ENCODE results near the gene KIF24.
"Not testable (repeated sequence)": the region's sequence is repeated elsewhere in the genome, so short reads cannot be mapped to it uniquely, and the experiment has no call there.

KIF24 gene

DNA sequence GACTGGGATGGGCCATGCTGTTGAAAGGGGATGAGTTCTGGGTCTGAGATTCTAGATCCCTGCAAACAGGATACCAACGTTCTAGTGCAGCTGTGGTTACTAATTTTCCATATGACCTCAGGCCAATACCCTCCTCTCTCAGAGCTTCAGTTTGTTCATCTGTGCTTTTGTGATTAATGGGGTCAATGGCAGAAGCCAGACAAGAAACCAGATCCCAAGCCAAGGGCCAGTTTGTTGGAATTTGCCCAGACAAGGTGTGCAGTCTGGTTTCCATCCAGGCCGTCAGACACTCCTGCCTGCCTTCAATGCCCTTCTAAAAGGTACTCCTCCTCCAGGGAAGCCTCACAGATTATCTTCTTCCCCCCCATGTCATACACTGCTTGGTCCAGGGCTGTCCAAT lies 36.2 kb upstream of the KIF24 start:
- Histone ChIP-seq H3K23ac (ENCODE audit: low read length) (no peak overlapping the region), H2BK12ac (ENCODE audit: low read length) (peak overlapping the region; percentile 62), H3K9me3 (ENCODE audit: insufficient read depth, low read depth, low read length) (peaks cover 9% of the 10 kb centered on the region), H3K27me3 (ENCODE audit: insufficient read depth, low read length) (no peaks in the 10 kb centered on the region), H2BK120ac (ENCODE audit: insufficient read depth, low read length, poor library complexity) (no peak overlapping the region), H3K27ac (ENCODE audit: low read depth, low read length) (peak overlapping the region; percentile 78), H3K4me3 (ENCODE audit: low read depth, low read length) (no peak overlapping the region), H3K79me1 (ENCODE audit: low read length) (peaks cover 15% of the 10 kb centered on the region), H3K36me3 (ENCODE audit: control insufficient read depth in 1 of 2, insufficient read depth in 2 of 2, low read length in 2 of 2) (peaks cover 11 to 18% of the 10 kb centered on the region in 2 experiments), H4K12ac (ENCODE audit: low read depth, low read length) (no peak overlapping the region), H4K8ac (ENCODE audit: low read depth, low read length) (no peak overlapping the region), H4K91ac (ENCODE audit: low read depth, low read length) (no peak overlapping the region), H3K9ac (ENCODE audit: low read length) (no peak overlapping the region), H3K4me2 (ENCODE audit: low read length) (no peak overlapping the region), H3K79me2 (ENCODE audit: control insufficient read depth, insufficient read depth, low read length, poor library complexity) (no peaks in the 10 kb centered on the region), H3K18ac (ENCODE audit: low read length) (no peak overlapping the region), H3K4me1 (ENCODE audit: control insufficient read depth in 1 of 2, insufficient read depth in 2 of 2, low read length in 2 of 2) (peaks cover 20 to 21% of the 10 kb centered on the region in 2 experiments), H2AFZ (ENCODE audit: insufficient read depth, low read length, poor library complexity) (no peak overlapping the region), H3K4ac (ENCODE audit: low read depth, low read length) (no peak overlapping the region), H3K14ac (ENCODE audit: low read length) (no peak overlapping the region), H2AK5ac (ENCODE audit: low read length) (no peak overlapping the region), H2BK5ac (ENCODE audit: low read depth, low read length, poor library complexity) (no peak overlapping the region)
- WGBS (ENCODE audit: extremely low coverage, insufficient coverage, insufficient read length), result no CpG with 5 or more reads among the region's 2 CpGs
- DNase-seq, result no peak

GRCh38 chr9:34363619-34364351 lies 34.7 kb upstream of the KIF24 start:
- Histone ChIP-seq H3K4me2 (ENCODE audit: low read length) (no peak overlapping the region), H3K4ac (ENCODE audit: low read depth, low read length) (no peak overlapping the region), H3K27ac (ENCODE audit: low read depth, low read length) (peak overlapping the region; percentile 78), H3K14ac (ENCODE audit: low read length) (peak overlapping the region; percentile 41), H2BK120ac (ENCODE audit: insufficient read depth, low read length, poor library complexity) (peak overlapping the region; percentile 64), H3K79me1 (ENCODE audit: low read length) (peaks cover 15% of the 10 kb centered on the region), H3K9me3 (ENCODE audit: insufficient read depth, low read depth, low read length) (peaks cover 7% of the 10 kb centered on the region), H3K36me3 (ENCODE audit: control insufficient read depth in 1 of 2, insufficient read depth in 2 of 2, low read length in 2 of 2) (peaks cover 4 to 6% of the 10 kb centered on the region in 2 experiments), H2BK12ac (ENCODE audit: low read length) (peak overlapping the region; percentile 42), H2AFZ (ENCODE audit: insufficient read depth, low read length, poor library complexity) (no peak overlapping the region), H4K12ac (ENCODE audit: low read depth, low read length) (no peak overlapping the region), H3K18ac (ENCODE audit: low read length) (no peak overlapping the region), H3K23ac (ENCODE audit: low read length) (no peak overlapping the region), H3K4me1 (ENCODE audit: control insufficient read depth in 1 of 2, insufficient read depth in 2 of 2, low read length in 2 of 2) (peaks cover 20 to 21% of the 10 kb centered on the region in 2 experiments), H2AK5ac (ENCODE audit: low read length) (peak overlapping the region; percentile 68), H3K27me3 (ENCODE audit: insufficient read depth, low read length) (no peaks in the 10 kb centered on the region), H3K9ac (ENCODE audit: low read length) (no peak overlapping the region), H2BK5ac (ENCODE audit: low read depth, low read length, poor library complexity) (peak overlapping the region; percentile 62), H4K91ac (ENCODE audit: low read depth, low read length) (peak overlapping the region; percentile 70), H3K4me3 (ENCODE audit: low read depth, low read length) (no peak overlapping the region), H4K8ac (ENCODE audit: low read depth, low read length) (no peak overlapping the region), H3K79me2 (ENCODE audit: control insufficient read depth, insufficient read depth, low read length, poor library complexity) (no peaks in the 10 kb centered on the region)
- no peak for DNase-seq
- WGBS (ENCODE audit: extremely low coverage, insufficient coverage, insufficient read length), result no CpG with 5 or more reads among the region's 13 CpGs

DNA sequence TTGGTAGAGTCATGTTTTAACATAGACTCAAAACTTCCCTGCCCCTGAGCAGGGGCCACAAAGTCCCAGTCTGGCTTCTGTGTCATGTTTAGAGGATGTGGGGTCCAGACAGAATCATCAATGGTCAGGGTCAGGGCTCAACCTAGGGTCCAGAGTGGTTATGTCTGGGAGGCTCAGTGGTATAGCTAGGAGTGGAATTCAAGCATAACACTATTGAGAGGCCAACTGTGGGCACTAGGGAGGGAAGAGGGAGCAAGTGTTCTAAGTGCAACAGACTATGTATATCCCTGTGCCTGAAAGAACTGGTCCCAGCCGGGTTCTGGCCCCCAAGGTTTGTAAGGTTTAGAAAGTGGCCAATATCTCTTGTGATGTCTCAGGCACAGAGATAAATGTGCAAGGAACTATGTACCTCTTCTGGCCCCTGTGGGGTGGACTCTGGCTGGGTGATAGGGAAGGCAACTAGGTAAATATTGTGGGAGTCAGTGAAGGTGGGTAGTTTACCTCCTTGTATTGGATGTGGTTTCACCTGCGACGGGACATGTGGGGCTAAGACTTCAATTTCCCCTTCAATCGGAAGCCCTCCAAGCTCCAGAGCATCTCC lies 33.6 kb upstream of the KIF24 start:
- H3K79me1 ChIP-seq (ENCODE audit: low read length), result peaks cover 15% of the 10 kb centered on the region
- H4K12ac ChIP-seq (ENCODE audit: low read depth, low read length), result no peak overlapping the region
- H3K18ac ChIP-seq (ENCODE audit: low read length), result no peak overlapping the region
- WGBS (ENCODE audit: extremely low coverage, insufficient coverage, insufficient read length), result no CpG with 5 or more reads among the region's 4 CpGs
- no peaks in the 10 kb centered on the region for H3K79me2 ChIP-seq (ENCODE audit: control insufficient read depth, insufficient read depth, low read length, poor library complexity)
- peaks cover 3% of the 10 kb centered on the region in 2 experiments for H3K36me3 ChIP-seq (ENCODE audit: control insufficient read depth in 1 of 2, insufficient read depth in 2 of 2, low read length in 2 of 2)
- peaks cover 20 to 21% of the 10 kb centered on the region in 2 experiments for H3K4me1 ChIP-seq (ENCODE audit: control insufficient read depth in 1 of 2, insufficient read depth in 2 of 2, low read length in 2 of 2)
- H4K8ac ChIP-seq (ENCODE audit: low read depth, low read length), result no peak overlapping the region
- H3K9me3 ChIP-seq (ENCODE audit: insufficient read depth, low read depth, low read length), result peaks cover 3% of the 10 kb centered on the region
- peak overlapping the region; percentile 46 for H2BK12ac ChIP-seq (ENCODE audit: low read length)
- peak overlapping the region; percentile 61 for H4K91ac ChIP-seq (ENCODE audit: low read depth, low read length)
- no peak overlapping the region for H2AFZ ChIP-seq (ENCODE audit: insufficient read depth, low read length, poor library complexity)
- no peak overlapping the region for H3K27ac ChIP-seq (ENCODE audit: low read depth, low read length)
- H3K27me3 ChIP-seq (ENCODE audit: insufficient read depth, low read length), result no peaks in the 10 kb centered on the region
- no peak overlapping the region for H2BK5ac ChIP-seq (ENCODE audit: low read depth, low read length, poor library complexity)
- no peak overlapping the region for H3K9ac ChIP-seq (ENCODE audit: low read length)
- H3K4me3 ChIP-seq (ENCODE audit: low read depth, low read length), result no peak overlapping the region
- H2AK5ac ChIP-seq (ENCODE audit: low read length), result peak overlapping the region; percentile 30
- H3K4me2 ChIP-seq (ENCODE audit: low read length), result no peak overlapping the region
- H2BK120ac ChIP-seq (ENCODE audit: insufficient read depth, low read length, poor library complexity), result peak overlapping the region; percentile 20
- H3K14ac ChIP-seq (ENCODE audit: low read length), result peak overlapping the region; percentile 1
- H3K4ac ChIP-seq (ENCODE audit: low read depth, low read length), result no peak overlapping the region
- no peak for DNase-seq
- no peak overlapping the region for H3K23ac ChIP-seq (ENCODE audit: low read length)

- not testable (repeated sequence) for H3K9ac ChIP-seq (ENCODE audit: low read length); H2AFZ ChIP-seq (ENCODE audit: insufficient read depth, low read length, poor library complexity); H3K4me1 ChIP-seq (ENCODE audit: control insufficient read depth in 1 of 2, insufficient read depth in 2 of 2, low read length in 2 of 2); H3K27me3 ChIP-seq (ENCODE audit: insufficient read depth, low read length); H2BK12ac ChIP-seq (ENCODE audit: low read length); DNase-seq; H3K79me1 ChIP-seq (ENCODE audit: low read length); H2BK120ac ChIP-seq (ENCODE audit: insufficient read depth, low read length, poor library complexity); H4K91ac ChIP-seq (ENCODE audit: low read depth, low read length); H3K79me2 ChIP-seq (ENCODE audit: control insufficient read depth, insufficient read depth, low read length, poor library complexity); H3K27ac ChIP-seq (ENCODE audit: low read depth, low read length); H3K18ac ChIP-seq (ENCODE audit: low read length); H2BK5ac ChIP-seq (ENCODE audit: low read depth, low read length, poor library complexity); H3K4me2 ChIP-seq (ENCODE audit: low read length); H3K36me3 ChIP-seq (ENCODE audit: control insufficient read depth in 1 of 2, insufficient read depth in 2 of 2, low read length in 2 of 2); H3K4ac ChIP-seq (ENCODE audit: low read depth, low read length); H4K8ac ChIP-seq (ENCODE audit: low read depth, low read length); H4K12ac ChIP-seq (ENCODE audit: low read depth, low read length); H3K23ac ChIP-seq (ENCODE audit: low read length); H3K9me3 ChIP-seq (ENCODE audit: insufficient read depth, low read depth, low read length); H3K14ac ChIP-seq (ENCODE audit: low read length); H2AK5ac ChIP-seq (ENCODE audit: low read length); H3K4me3 ChIP-seq (ENCODE audit: low read depth, low read length)
- no CpG with 5 or more reads among the region's 1 CpG for WGBS (ENCODE audit: extremely low coverage, insufficient coverage, insufficient read length)
Observed at GRCh38 chr9:34352957-34353356, 23.9 kb upstream of the KIF24 start.
